Esophagus mucosa (tissue), 1 donor: ENCODE measurements around the gene LRRIQ1. TPM values are rescaled to one million over a fixed set of nuclear protein-coding genes. Genes with fewer than 3 reads are reported as not detected.
"Not testable (repeated sequence)": the region's sequence is repeated elsewhere in the genome, so short reads cannot be mapped to it uniquely, and the experiment has no call there.

Experiments
- ATAC-seq: fragments of 200-7000 bp; cut with Tn5 transposase; one replicate; pipeline ENCODE4 v1.9.1; 2020
- total RNA-seq: library from RNA; stranded (reverse); gene quantifications from one replicate; pipeline ENCODE4 v1.2.4, GENCODE V29; 2023
- donor health status: DM: yes; HTN: yes; CAD: no.

The LRRIQ1 gene
- 0.20 TPM for total RNA-seq

GRCh38 chr12:85036234-85036707 lies at the start of gene LRRIQ1, which contains the start of gene TSPAN19:
Gene LRRIQ1 (plus strand): TSS chr12:85036351. CDS start chr12:85038177, 1,826 bp downstream.
Gene TSPAN19 (minus strand): TSS chr12:85036277. CDS start chr12:85029946, 6,331 bp downstream.
- ATAC-seq, result peak; percentile 78

GRCh38 chr12:84986586-84986985 lies 49.6 kb upstream of the LRRIQ1 start:
- ATAC-seq, result no peak

GRCh38 chr12:84994426-84994825 lies 41.7 kb upstream of the LRRIQ1 start:
- no peak for ATAC-seq

GRCh38 chr12:84995641-84996040 lies 40.5 kb upstream of the LRRIQ1 start:
- ATAC-seq, result no peak

GRCh38 chr12:84996759-84997158 lies 39.4 kb upstream of the LRRIQ1 start:
- no peak for ATAC-seq

- ATAC-seq, result no peak
Observed at GRCh38 chr12:84998341-84998740, 37.8 kb upstream of the LRRIQ1 start.

- no peak for ATAC-seq
Observed at GRCh38 chr12:85000729-85001128, 35.4 kb upstream of the LRRIQ1 start.

- ATAC-seq, result no peak
Observed at GRCh38 chr12:85002778-85003296, 33.3 kb upstream of the LRRIQ1 start.

GRCh38 chr12:85004204-85004603 lies 31.9 kb upstream of the LRRIQ1 start:
- no peak for ATAC-seq

- not testable (repeated sequence) for ATAC-seq
Observed at GRCh38 chr12:85005047-85005446, 31.1 kb upstream of the LRRIQ1 start.

- no peak for ATAC-seq
Observed at GRCh38 chr12:85005615-85006014, 30.5 kb upstream of the LRRIQ1 start.

GRCh38 chr12:85006206-85006605 lies 29.9 kb upstream of the LRRIQ1 start:
- ATAC-seq, result no peak

GRCh38 chr12:85007836-85008235 lies 28.3 kb upstream of the LRRIQ1 start:
- no peak for ATAC-seq

- peak; percentile 95 for ATAC-seq
Observed at GRCh38 chr12:85016413-85016812, 19.7 kb upstream of the LRRIQ1 start.

- no peak for ATAC-seq
Observed at GRCh38 chr12:85017133-85017532, 19.0 kb upstream of the LRRIQ1 start.

- ATAC-seq, result no peak
Observed at GRCh38 chr12:85017618-85018017, 18.5 kb upstream of the LRRIQ1 start.

GRCh38 chr12:85018098-85018497 lies 18.1 kb upstream of the LRRIQ1 start:
- ATAC-seq, result no peak

GRCh38 chr12:85029456-85029855 lies 6.7 kb upstream of the LRRIQ1 start:
- no peak for ATAC-seq

- ATAC-seq, result no peak
Observed at GRCh38 chr12:85036733-85037132, 582 bp downstream of the LRRIQ1 start.

- ATAC-seq, result no peak
Observed at GRCh38 chr12:85041395-85041794, 5.2 kb downstream of the LRRIQ1 start.

- ATAC-seq, result no peak
Observed at GRCh38 chr12:85043829-85044228, 7.7 kb downstream of the LRRIQ1 start.

- peak; percentile 48 for ATAC-seq
Observed at GRCh38 chr12:85057370-85057963, 21.3 kb downstream of the LRRIQ1 start.

GRCh38 chr12:85058339-85058738 lies 22.2 kb downstream of the LRRIQ1 start:
- no peak for ATAC-seq

GRCh38 chr12:85059594-85059993 lies 23.4 kb downstream of the LRRIQ1 start:
- ATAC-seq, result no peak

- ATAC-seq, result no peak
Observed at GRCh38 chr12:85060916-85061315, 24.8 kb downstream of the LRRIQ1 start.
